ENCODE data around the gene CDH13. TPM values are rescaled to one million over a fixed set of nuclear protein-coding genes. Genes with fewer than 3 reads are reported as not detected.

The CDH13 gene
- total and polyA plus RNA-seq, 2 donors (not counting 3 experiments of a cell fraction or from before 2014, with no cell fraction given), result 96.6 to 124 TPM

DNA sequence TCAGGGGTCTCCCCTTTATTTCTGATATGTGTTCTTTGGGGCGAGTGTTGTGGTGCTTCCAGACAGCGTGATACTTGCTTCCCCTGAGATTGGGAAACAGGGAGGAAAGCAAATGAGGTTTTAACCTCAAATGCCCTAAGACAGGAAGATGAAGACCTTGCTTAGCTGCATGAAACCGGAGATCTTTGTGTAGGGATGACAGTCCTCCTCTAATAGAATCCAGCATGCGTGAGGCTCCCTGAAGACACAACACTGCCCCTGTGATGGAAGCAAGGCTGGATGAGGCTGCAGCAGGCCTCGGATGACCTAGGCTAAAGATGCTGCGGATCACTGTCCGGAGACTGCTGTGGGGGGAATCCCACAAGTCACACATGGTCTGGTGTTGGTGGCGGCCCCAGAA, 491.0 kb downstream of the CDH13 start:
- Histone ChIP-seq H3K9me3 (replicated peaks; ENCODE audit: control insufficient read depth, insufficient read depth, low read length) (no peaks in the 10 kb centered on the region), H3K9ac (replicated peaks; ENCODE audit: extremely low read depth, insufficient read depth, low read length) (no peak overlapping the region), H3K4me1 (ENCODE audit: control insufficient read depth, extremely low read depth, insufficient read depth, low read length) (no peaks in the 10 kb centered on the region), H3K36me3 (ENCODE audit: control insufficient read depth in 2 of 2, extremely low read depth in 1 of 2, insufficient read depth in 2 of 2, low read length in 2 of 2) (no peaks in the 10 kb centered on the region), H2AFZ (ENCODE audit: low read depth, low read length) (no peak overlapping the region), H3K9me1 (replicated peaks; ENCODE audit: control insufficient read depth, extremely low read depth, insufficient read depth, low read length) (no peaks in the 10 kb centered on the region), H3K27me3 (ENCODE audit: control insufficient read depth in 2 of 2, insufficient read depth in 2 of 2, low read length in 2 of 2) (no peaks in the 10 kb centered on the region), H3K79me2 (ENCODE audit: control insufficient read depth, insufficient read depth, low read length) (no peaks in the 10 kb centered on the region), H3K4me2 (ENCODE audit: insufficient read depth, low read length) (no peak overlapping the region), H3K27ac (ENCODE audit: insufficient read depth, low read depth, low read length) (no peak overlapping the region), H4K20me1 (replicated peaks; ENCODE audit: control insufficient read depth, extremely low read depth, insufficient read depth, low read length) (no peaks in the 10 kb centered on the region), H3K4me3 (replicated peaks in 1 of 3; ENCODE audit: insufficient read depth in 1 of 3, low read depth in 1 of 3, low read length in 3 of 3) (no peak overlapping the region)
- DNase-seq (ENCODE audit: low read depth, low spot score) (no peak), FAIRE-seq (no peak)
- CTCF ChIA-PET, result no interaction called here
- dilution Hi-C loops (cut with MboI; ENCODE audit: extremely low pct_ligation_motif_present, low sequenced_read_pairs) (no loop called here), intact Hi-C loops (cut with micrococcal nuclease) (no loop called here)
- no TSS peak for BruUV-seq (replicated peaks)
- POLR2A ChIA-PET, result no interaction called here
- TF ChIP-seq JUN (IDR thresholded peaks at IDR 0.05; ENCODE audit: borderline replicate concordance, insufficient read depth, insufficient read length, low read depth) (no peak), EZH2 (IDR thresholded peaks at IDR 0.05; ENCODE audit: borderline replicate concordance, low read depth, low read length, severe bottlenecking) (no peak), FOS (IDR thresholded peaks at IDR 0.05; ENCODE audit: borderline replicate concordance, insufficient read depth, low read length) (no peak), GATA2 (IDR thresholded peaks at IDR 0.05; ENCODE audit: insufficient read depth, insufficient read length, low read depth, low read length) (no peak)
- TF ChIP-seq, protein P1, sequence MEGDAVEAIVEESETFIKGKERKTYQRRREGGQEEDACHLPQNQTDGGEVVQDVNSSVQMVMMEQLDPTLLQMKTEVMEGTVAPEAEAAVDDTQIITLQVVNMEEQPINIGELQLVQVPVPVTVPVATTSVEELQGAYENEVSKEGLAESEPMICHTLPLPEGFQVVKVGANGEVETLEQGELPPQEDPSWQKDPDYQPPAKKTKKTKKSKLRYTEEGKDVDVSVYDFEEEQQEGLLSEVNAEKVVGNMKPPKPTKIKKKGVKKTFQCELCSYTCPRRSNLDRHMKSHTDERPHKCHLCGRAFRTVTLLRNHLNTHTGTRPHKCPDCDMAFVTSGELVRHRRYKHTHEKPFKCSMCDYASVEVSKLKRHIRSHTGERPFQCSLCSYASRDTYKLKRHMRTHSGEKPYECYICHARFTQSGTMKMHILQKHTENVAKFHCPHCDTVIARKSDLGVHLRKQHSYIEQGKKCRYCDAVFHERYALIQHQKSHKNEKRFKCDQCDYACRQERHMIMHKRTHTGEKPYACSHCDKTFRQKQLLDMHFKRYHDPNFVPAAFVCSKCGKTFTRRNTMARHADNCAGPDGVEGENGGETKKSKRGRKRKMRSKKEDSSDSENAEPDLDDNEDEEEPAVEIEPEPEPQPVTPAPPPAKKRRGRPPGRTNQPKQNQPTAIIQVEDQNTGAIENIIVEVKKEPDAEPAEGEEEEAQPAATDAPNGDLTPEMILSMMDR (IDR thresholded peaks at IDR 0.05; ENCODE audit: extremely low read depth in 1 of 2, insufficient read depth in 1 of 2, low read depth in 1 of 2, low read length in 2 of 2), result no peak

DNA sequence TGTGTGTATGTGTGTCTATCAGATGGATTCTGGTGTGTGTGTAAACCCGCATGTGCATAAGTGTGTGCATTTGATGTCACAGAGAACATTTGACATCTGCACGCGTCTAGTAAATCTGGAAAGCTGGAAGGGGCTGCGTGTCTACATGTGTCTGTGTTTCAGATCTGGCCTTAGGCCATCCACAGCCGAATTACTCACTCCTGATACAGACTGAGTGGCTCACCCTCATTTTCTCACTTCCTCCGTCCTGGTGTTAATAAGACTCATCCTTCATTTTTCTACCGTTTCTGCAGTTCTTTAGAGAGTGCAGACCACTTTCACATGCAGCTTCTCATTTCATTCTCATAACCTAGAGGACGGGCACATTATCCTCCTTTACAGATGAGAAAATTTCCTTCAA, 491.6 kb downstream of the CDH13 start:
- no peak overlapping the region for H3K4me2 ChIP-seq (ENCODE audit: insufficient read depth, low read length)
- no peak overlapping the region for H3K4me3 ChIP-seq (replicated peaks in 1 of 3; ENCODE audit: insufficient read depth in 1 of 3, low read depth in 1 of 3, low read length in 3 of 3)
- no TSS peak for BruUV-seq (replicated peaks)
- no peak overlapping the region for H3K9ac ChIP-seq (replicated peaks; ENCODE audit: extremely low read depth, insufficient read depth, low read length)
- DNase-seq (ENCODE audit: low read depth, low spot score) (no peak), FAIRE-seq (no peak)
- intact Hi-C loops (cut with micrococcal nuclease) (no loop called here), dilution Hi-C loops (cut with MboI; ENCODE audit: extremely low pct_ligation_motif_present, low sequenced_read_pairs) (no loop called here)
- no peaks in the 10 kb centered on the region for H3K79me2 ChIP-seq (ENCODE audit: control insufficient read depth, insufficient read depth, low read length)
- H4K20me1 ChIP-seq (replicated peaks; ENCODE audit: control insufficient read depth, extremely low read depth, insufficient read depth, low read length), result no peaks in the 10 kb centered on the region
- POLR2A ChIA-PET, result no interaction called here
- no peaks in the 10 kb centered on the region for H3K4me1 ChIP-seq (ENCODE audit: control insufficient read depth, extremely low read depth, insufficient read depth, low read length)
- no peak overlapping the region for H3K27ac ChIP-seq (ENCODE audit: insufficient read depth, low read depth, low read length)
- TF ChIP-seq POLR2A (IDR thresholded peaks at IDR 0.05; ENCODE audit: low read depth, low read length) (no peak), MYC (IDR thresholded peaks at IDR 0.05; ENCODE audit: low read depth, low read length) (no peak), FOS (IDR thresholded peaks at IDR 0.05; ENCODE audit: borderline replicate concordance, insufficient read depth, low read length) (no peak), JUN (IDR thresholded peaks at IDR 0.05; ENCODE audit: borderline replicate concordance, insufficient read depth, insufficient read length, low read depth) (no peak), POLR2AphosphoS5 (IDR thresholded peaks at IDR 0.05; ENCODE audit: insufficient read depth, low read depth, low read length) (no peak), EZH2 (IDR thresholded peaks at IDR 0.05; ENCODE audit: borderline replicate concordance, low read depth, low read length, severe bottlenecking) (no peak)
- TF ChIP-seq, protein P1 (IDR thresholded peaks at IDR 0.05; ENCODE audit: extremely low read depth in 1 of 2, insufficient read depth in 1 of 2, low read depth in 1 of 2, low read length in 2 of 2), result no peak
- TF ChIP-seq, protein P2, sequence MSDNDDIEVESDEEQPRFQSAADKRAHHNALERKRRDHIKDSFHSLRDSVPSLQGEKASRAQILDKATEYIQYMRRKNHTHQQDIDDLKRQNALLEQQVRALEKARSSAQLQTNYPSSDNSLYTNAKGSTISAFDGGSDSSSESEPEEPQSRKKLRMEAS (IDR thresholded peaks at IDR 0.05; ENCODE audit: insufficient read depth, insufficient read length), result no peak
- H3K36me3 ChIP-seq (ENCODE audit: control insufficient read depth in 2 of 2, extremely low read depth in 1 of 2, insufficient read depth in 2 of 2, low read length in 2 of 2), result no peaks in the 10 kb centered on the region
- H3K9me3 ChIP-seq (replicated peaks; ENCODE audit: control insufficient read depth, insufficient read depth, low read length), result no peaks in the 10 kb centered on the region
- H3K9me1 ChIP-seq (replicated peaks; ENCODE audit: control insufficient read depth, extremely low read depth, insufficient read depth, low read length), result no peaks in the 10 kb centered on the region
- H3K27me3 ChIP-seq (ENCODE audit: control insufficient read depth in 2 of 2, insufficient read depth in 2 of 2, low read length in 2 of 2), result no peaks in the 10 kb centered on the region
- H2AFZ ChIP-seq (ENCODE audit: low read depth, low read length), result no peak overlapping the region
- CTCF ChIA-PET, result no interaction called here

Measured in endothelial cell of umbilical vein (primary cell).